Adrenal gland (tissue), 12 donors: ENCODE measurements around the gene ARHGAP25. TPM values are rescaled to one million over a fixed set of nuclear protein-coding genes. Genes with fewer than 3 reads are reported as not detected.

Experiments used
- DNase-seq, 7 donors: peaks; one replicate each; pipeline ENCODE4 v3.0.0-alpha.2; 2019 to 2020
- H3K27ac ChIP-seq, 5 donors: fragments of 200-600 bp; sonication (generic) in 4 of 5; 1 replicate in 3 of 5; 2 replicates in 2 of 5; pipeline versions ENCODE4 v1.5.1 to v1.8.0; 2016 to 2020; ENCODE audit warnings: mild to moderate bottlenecking in 1 of 5
- H3K27me3 ChIP-seq: fragments of 200-600 bp; 2 replicates; pipeline ENCODE4 v1.8.0; 2021
- H3K36me3 ChIP-seq, 2 donors: fragments of 200-600 bp; replicated peaks in 1 of 2; 1 replicate in 1 of 2; 2 replicates in 1 of 2; pipeline versions ENCODE4 v1.5.1 to v1.8.0; 2018 to 2022
- H3K4me1 ChIP-seq, 2 donors: fragments of 200-600 bp; replicated peaks in 1 of 2; 1 replicate in 1 of 2; 2 replicates in 1 of 2; pipeline versions ENCODE4 v1.5.1 to v1.8.0; 2018 to 2021
- H3K4me3 ChIP-seq, 4 donors: fragments of 200-600 bp; sonication (generic) in 3 of 4; one replicate each; pipeline ENCODE4 v1.5.1; 2016 to 2018
- H3K9me3 ChIP-seq, 3 donors: fragments of 200-600 bp; sonication (generic) in 1 of 3; replicated peaks in 1 of 3; 1 replicate in 2 of 3; 2 replicates in 1 of 3; pipeline versions ENCODE4 v1.5.1 to v1.8.0; 2016 to 2021
- CTCF ChIP-seq, 6 experiments: fragments of 450-650 bp in 4 of 6; fragments of 200-600 bp in 2 of 6; sonication (generic) in 1 of 6; IDR thresholded peaks; 1 replicate in 5 of 6; 2 replicates in 1 of 6; pipeline versions ENCODE4 v1.5.1 to v1.8.0; 2016 to 2021; ENCODE audit warnings: antibody characterized with exemption in 6 of 6, mild to moderate bottlenecking in 2 of 6, moderate library complexity in 1 of 6
- POLR2A ChIP-seq, 2 donors: fragments of 450-650 bp; IDR thresholded peaks; one replicate each; pipeline ENCODE4 v1.6.1; 2017; ENCODE audit warnings: antibody characterized with exemption in 2 of 2, mild to moderate bottlenecking in 2 of 2, moderate library complexity in 1 of 2
- WGBS, 4 donors: extraction: QIAGEN DNeasy Blood & Tissue Kit in 2 of 4; methylation state at CpG; one replicate each; pipeline versions ENCODE4 v1.1.5 to v1.1.7; 2013 to 2017; 5-methylcytosine and 5-hydroxymethylcytosine counted together
- intact Hi-C, 2 donors: fragments of 100-400 bp; cut with DNase I; formaldehyde crosslinking; loops; one replicate each; pipeline versions ENCODE4 v1.14.1 to v1.15.0; 2022 to 2023
- polyA plus RNA-seq, 3 donors: library from polyadenylated mRNA; stranded (reverse); fragments of 200-250 nt in 2 of 3; fragments of 350-450 nt in 1 of 3; fragmentation: Illumina TruSeq in 1 of 3; extraction: RNeasy Lipid Tissue Mini Kit (QIAGEN cat#74804) in 1 of 3; gene quantifications; one replicate each; pipeline ENCODE4 v1.2.3, GENCODE V29; 2013 to 2014
- total RNA-seq, 9 donors: library from RNA; depleted of rRNA in 4 of 9; stranded (reverse); fragments of >200 nt in 4 of 9; fragments of 120-200 nt in 1 of 9; fragmentation: NEBNext Ultra II Directional in 1 of 9; extraction: Animal tissue kit (Norgen Biotek cat#: 25700) in 1 of 9; gene quantifications; one replicate each; pipeline versions ENCODE4 v1.1.0 to v1.2.4, GENCODE V29; 2013 to 2023
- donor health status: healthy with polysubstance abuse.
- donor health status: Bipolar disorder and iron deficiency.
- donor health status: DM: yes; HTN: yes; CAD: no.
- donor health status: DM: no; HTN: no; CAD: no.
- donor health status: DM: no; HTN: no; CAD: no.
- donor health status: DM: yes; HTN: yes; CAD: no.

ARHGAP25 gene
- total and polyA plus RNA-seq, 12 donors: 5.5 to 17.6 (median 10.6) TPM

GRCh38 chr2:68817306-68817705 lies 82.7 kb downstream of the ARHGAP25 start:
- DNase-seq: no peak
- no peak overlapping the region for H3K4me3 ChIP-seq
- intact Hi-C loops: no loop called here
- peaks cover 0 to 12% of the 10 kb centered on the region in 2 donors for H3K36me3 ChIP-seq
- H3K4me1 ChIP-seq: peaks cover 5% of the 10 kb centered on the region in 2 donors
- TF ChIP-seq CTCF (IDR thresholded peaks at IDR 0.05) (no peak), POLR2A (IDR thresholded peaks at IDR 0.05) (no peak)
- no peaks in the 10 kb centered on the region for H3K27me3 ChIP-seq
- no peaks in the 10 kb centered on the region for H3K9me3 ChIP-seq
- H3K27ac ChIP-seq: no peak overlapping the region

- H3K36me3 ChIP-seq: peaks cover 0 to 19% of the 10 kb centered on the region in 2 donors
- H3K4me1 ChIP-seq: peaks cover 5% of the 10 kb centered on the region in 2 donors
- intact Hi-C loops: no loop called here
- TF ChIP-seq CTCF (IDR thresholded peaks at IDR 0.05): no peak
- no peak for TF ChIP-seq POLR2A (IDR thresholded peaks at IDR 0.05)
- WGBS, 4 donors: 75 to 81% (median 80%) methylated on average over 6 of the region's 6 CpGs
- DNase-seq: no peak
- no peak overlapping the region for H3K27ac ChIP-seq
- no peaks in the 10 kb centered on the region for H3K9me3 ChIP-seq
- no peaks in the 10 kb centered on the region for H3K27me3 ChIP-seq
- no peak overlapping the region for H3K4me3 ChIP-seq
Observed at GRCh38 chr2:68819556-68819955, 84.9 kb downstream of the ARHGAP25 start.

GRCh38 chr2:68822207-68822872 lies 87.7 kb downstream of the ARHGAP25 start:
- peaks cover 0 to 24% of the 10 kb centered on the region in 2 donors for H3K36me3 ChIP-seq
- H3K27ac ChIP-seq: no peak overlapping the region
- no peak for TF ChIP-seq POLR2A (IDR thresholded peaks at IDR 0.05)
- no peak for TF ChIP-seq CTCF (IDR thresholded peaks at IDR 0.05)
- no peaks in the 10 kb centered on the region for H3K27me3 ChIP-seq
- DNase-seq: no peak
- intact Hi-C loops: no loop called here
- H3K4me1 ChIP-seq: peaks cover 5% of the 10 kb centered on the region in 2 donors
- no peaks in the 10 kb centered on the region for H3K9me3 ChIP-seq
- 89 to 93% (median 91%) methylated on average over 15 of the region's 15 CpGs for WGBS, 4 donors
- no peak overlapping the region for H3K4me3 ChIP-seq

- H3K9me3 ChIP-seq: no peaks in the 10 kb centered on the region
- WGBS, 4 donors: 50 to 63% (median 62%) methylated on average over 2 of the region's 2 CpGs
- H3K4me3 ChIP-seq: no peak overlapping the region
- peak in 1 of 7 donors; percentile 38 for DNase-seq
- intact Hi-C loops: no loop called here
- no peak for TF ChIP-seq CTCF (IDR thresholded peaks at IDR 0.05)
- TF ChIP-seq POLR2A (IDR thresholded peaks at IDR 0.05): no peak
- no peaks in the 10 kb centered on the region for H3K27me3 ChIP-seq
- H3K36me3 ChIP-seq: peaks cover 0 to 24% of the 10 kb centered on the region in 2 donors
- no peak overlapping the region for H3K27ac ChIP-seq
- peaks cover 21 to 26% of the 10 kb centered on the region in 2 donors for H3K4me1 ChIP-seq
Observed at GRCh38 chr2:68824831-68825230, 90.2 kb downstream of the ARHGAP25 start.
